BE2C (cell line): ENCODE results near the gene CCDC47.
A peak's percentile ranks its signal among the peaks of the same experiment; 100 is the strongest.

Experiments used
- DNase-seq: peaks from one replicate; pipeline ENCODE4 v3.0.0-alpha.2; 2020
- H3K27me3 ChIP-seq: fragments of 250-450 bp; sonication (Bioruptor Pico); 2 replicates; pipeline ENCODE4 v1.5.1; 2020; ENCODE audit warnings: mild to moderate bottlenecking
- H3K36me3 ChIP-seq: fragments of 250-450 bp; sonication (Bioruptor Pico); 2 replicates; pipeline ENCODE4 v1.5.1; 2020; ENCODE audit warnings: mild to moderate bottlenecking
- H3K4me1 ChIP-seq: fragments of 250-450 bp; sonication (Bioruptor Pico); 2 replicates; pipeline ENCODE4 v1.5.1; 2020
- H3K4me3 ChIP-seq: 2 replicates; pipeline ENCODE4 v1.5.1; 2011; ENCODE audit warnings: low read depth, low read length
- H3K9me3 ChIP-seq: fragments of 250-450 bp; sonication (Bioruptor Pico); 2 replicates; pipeline ENCODE4 v1.5.1; 2020
- CTCF ChIP-seq: IDR thresholded peaks from 2 replicates; pipeline ENCODE4 v1.5.1; 2012; ENCODE audit warnings: mild to moderate bottlenecking, low read depth, low read length

Gene CCDC47

GRCh38 chr17:63700528-63701455 lies 72.6 kb downstream of the CCDC47 start:
- peak overlapping the region; percentile 57 for H3K4me3 ChIP-seq
- H3K9me3 ChIP-seq, result peaks cover 4% of the 10 kb centered on the region
- DNase-seq, result peak; percentile 63
- peaks cover 4% of the 10 kb centered on the region; the same call in 1 of the 2 replicates for H3K4me1 ChIP-seq
- no peak for TF ChIP-seq CTCF
- no peaks in the 10 kb centered on the region for H3K27me3 ChIP-seq
- peaks cover 13% of the 10 kb centered on the region for H3K36me3 ChIP-seq

DNA sequence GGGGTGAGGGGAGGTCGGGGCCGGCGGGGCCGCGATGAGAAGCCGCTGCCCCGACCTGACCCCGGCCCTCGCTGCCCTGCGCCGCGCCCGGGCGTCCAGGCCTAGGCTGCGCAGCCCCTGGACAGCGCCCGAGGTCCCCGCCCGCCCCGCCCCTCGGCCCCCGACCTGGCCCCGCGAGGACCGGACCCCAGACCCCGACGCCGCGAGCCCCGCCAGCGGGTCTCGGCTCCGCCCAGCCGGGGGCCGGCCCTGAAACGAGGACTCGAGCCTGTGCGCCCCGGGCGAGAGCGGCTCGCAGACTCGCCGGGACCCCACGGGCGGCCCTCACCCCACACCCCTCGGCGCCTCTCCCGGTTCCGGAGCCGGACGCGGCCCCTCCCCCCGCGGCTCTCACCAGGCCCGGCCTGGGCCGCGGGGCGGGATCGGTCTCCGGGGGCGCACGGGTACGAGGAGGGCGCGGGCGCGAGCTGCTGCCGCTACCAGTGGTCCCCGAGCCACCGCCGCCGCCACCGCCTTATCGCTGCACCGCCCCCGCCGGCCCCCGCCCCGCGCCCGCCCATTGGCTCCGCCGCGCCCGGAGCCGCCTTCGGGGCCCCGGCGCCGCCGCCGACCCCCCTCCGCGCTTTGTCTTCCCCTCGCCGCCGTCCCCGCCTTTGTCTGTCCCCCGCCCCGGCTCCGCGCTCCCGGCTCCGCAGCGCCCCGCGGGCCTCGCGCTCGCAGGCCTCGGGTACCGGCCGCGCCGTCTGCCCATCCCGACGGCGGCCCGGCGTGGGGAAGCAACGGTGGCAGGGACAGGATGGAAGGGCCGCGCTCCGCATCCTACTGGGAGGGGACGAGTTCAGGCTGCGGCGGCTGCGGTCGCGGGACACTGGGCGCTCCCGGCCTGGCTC lies 73.5 kb downstream of the CCDC47 start, which contains the start of gene LIMD2:
LIMD2 (minus strand) TSS at position 488 of the 890 bp plus-strand sequence. CDS start 827 bp downstream, outside the sequence.
- H3K4me3 ChIP-seq, result peak within 1 kb of the TSS; percentile 63
- H3K4me1 ChIP-seq, result peaks cover 4% of the 10 kb centered on the region; the same call in 1 of the 2 replicates
- DNase-seq, result peak; percentile 86
- no peak for TF ChIP-seq CTCF
- no peaks in the 10 kb centered on the region for H3K27me3 ChIP-seq
- peaks cover 8% of the 10 kb centered on the region for H3K36me3 ChIP-seq
- H3K9me3 ChIP-seq, result peaks cover 4% of the 10 kb centered on the region

DNA sequence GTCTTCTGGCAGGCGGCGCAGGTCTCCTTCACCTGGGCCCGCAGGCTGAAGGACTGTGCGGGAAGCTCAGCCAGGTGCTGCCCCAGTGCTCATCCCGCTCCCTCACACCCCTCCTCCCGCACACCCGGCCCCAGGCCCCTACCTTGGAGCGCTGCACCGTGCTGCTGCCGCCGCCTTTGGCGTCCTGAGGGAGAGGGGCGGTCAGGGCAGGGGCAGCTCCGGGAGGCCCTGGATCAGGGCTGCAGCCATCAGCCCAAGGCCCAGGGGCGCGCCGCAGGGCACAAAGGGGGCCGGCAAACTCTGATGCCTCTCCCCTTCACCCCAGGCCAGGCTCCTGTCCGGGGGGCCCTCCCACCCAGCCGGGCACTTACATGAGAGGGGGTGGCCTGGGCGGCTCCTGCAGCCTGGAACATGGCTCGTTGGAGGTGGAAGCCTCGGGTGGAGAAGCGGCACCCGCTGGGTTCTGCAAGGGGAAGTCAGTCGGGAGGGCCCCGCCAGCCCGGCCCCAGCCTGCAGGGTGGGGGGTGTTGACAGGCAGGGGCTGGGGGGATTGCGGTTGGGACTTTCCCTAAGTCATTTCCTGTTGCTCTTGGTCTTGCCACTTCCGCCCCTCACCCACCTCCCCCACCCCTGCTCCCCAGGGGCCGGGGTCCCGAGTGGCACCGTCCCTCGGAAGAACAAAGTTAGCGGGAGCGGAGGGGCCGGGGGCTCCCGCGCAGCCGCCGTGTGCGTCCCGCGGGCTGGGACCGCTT lies 74.3 kb downstream of the CCDC47 start:
- no peaks in the 10 kb centered on the region for H3K27me3 ChIP-seq
- H3K9me3 ChIP-seq, result peaks cover 4% of the 10 kb centered on the region
- H3K4me3 ChIP-seq, result peak overlapping the region; percentile 63
- peak; percentile 55 for DNase-seq
- H3K36me3 ChIP-seq, result peaks cover 12% of the 10 kb centered on the region
- peaks cover 4% of the 10 kb centered on the region; the same call in 1 of the 2 replicates for H3K4me1 ChIP-seq
- TF ChIP-seq CTCF, result no peak

DNA sequence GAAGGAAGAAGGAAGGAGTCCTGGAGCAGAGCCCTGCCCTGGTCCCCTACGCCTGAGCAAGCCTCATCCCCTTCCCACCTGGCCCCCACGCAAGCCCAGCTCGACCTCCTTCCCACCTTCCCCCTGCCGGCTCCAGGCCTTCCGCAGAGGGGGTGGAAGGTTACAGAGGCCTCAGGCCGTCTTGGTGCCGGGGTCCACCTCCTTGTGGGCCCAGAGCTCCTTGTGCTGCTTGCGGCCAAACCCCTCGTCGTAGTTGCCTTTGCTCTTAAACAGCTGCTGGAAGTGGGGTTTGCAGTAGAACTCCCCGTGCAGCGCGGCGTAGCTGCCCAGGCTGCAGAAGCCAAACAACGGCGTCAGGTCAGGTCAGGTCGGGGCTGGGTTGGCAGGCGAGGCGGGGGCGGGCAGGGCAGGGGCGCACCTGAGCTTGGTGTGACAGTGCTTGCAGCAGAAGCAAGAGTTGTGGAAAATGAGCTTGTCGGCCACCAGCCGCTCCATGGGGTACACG lies 75.0 kb downstream of the CCDC47 start:
- Histone ChIP-seq H3K4me1 (peaks cover 4% of the 10 kb centered on the region; the same call in 1 of the 2 replicates), H3K27me3 (no peaks in the 10 kb centered on the region), H3K36me3 (peaks cover 17% of the 10 kb centered on the region), H3K9me3 (peaks cover 4% of the 10 kb centered on the region), H3K4me3 (peak overlapping the region; percentile 63)
- no peak for TF ChIP-seq CTCF
- no peak for DNase-seq
